ENCODE data around the gene FAM241A.
"Not testable (repeated sequence)": the region's sequence is repeated elsewhere in the genome, so short reads cannot be mapped to it uniquely, and the experiment has no call there.

FAM241A gene

DNA sequence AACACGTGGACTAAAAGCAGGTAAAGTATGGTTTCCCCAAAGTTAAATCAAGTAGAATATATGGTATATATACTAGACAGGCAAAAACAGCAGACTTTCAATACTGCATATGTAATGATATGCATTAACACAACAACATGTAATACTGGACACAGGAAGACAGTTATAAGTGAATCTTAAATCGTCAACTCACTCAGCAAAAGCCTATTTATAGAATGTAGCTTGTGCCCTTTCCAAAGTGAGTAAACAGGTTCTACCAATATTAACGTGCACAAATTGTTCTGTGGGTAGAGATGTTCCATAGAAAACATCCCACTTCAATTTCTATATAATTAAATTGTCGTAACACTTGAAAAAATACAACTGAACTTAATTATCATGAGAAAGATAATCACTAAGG, 30.6 kb downstream of the FAM241A start:
- Histone ChIP-seq H3K27me3 (ENCODE audit: insufficient read depth, poor library complexity, severe bottlenecking) (no peaks in the 10 kb centered on the region), H3K4me3 (replicated peaks; ENCODE audit: insufficient read depth, low read length) (no peak overlapping the region), H3K27ac (replicated peaks) (no peak overlapping the region)
- TF ChIP-seq GABPA (IDR thresholded peaks at IDR 0.05; ENCODE audit: low read depth) = no peak
- TF ChIP-seq SPI1 (IDR thresholded peaks at IDR 0.05; ENCODE audit: borderline replicate concordance, low read depth) = no peak
- no peak for TF ChIP-seq CTCF (IDR thresholded peaks at IDR 0.05; ENCODE audit: insufficient read depth, low read length)
- no peak for TF ChIP-seq REST (IDR thresholded peaks at IDR 0.05; ENCODE audit: insufficient replicate concordance, low read depth)
- no peak for TF ChIP-seq POLR2AphosphoS5 (IDR thresholded peaks at IDR 0.05; ENCODE audit: low read depth)
- no peak for DNase-seq (ENCODE audit: low read depth in 1 of 2, low spot score in 1 of 2)

DNA sequence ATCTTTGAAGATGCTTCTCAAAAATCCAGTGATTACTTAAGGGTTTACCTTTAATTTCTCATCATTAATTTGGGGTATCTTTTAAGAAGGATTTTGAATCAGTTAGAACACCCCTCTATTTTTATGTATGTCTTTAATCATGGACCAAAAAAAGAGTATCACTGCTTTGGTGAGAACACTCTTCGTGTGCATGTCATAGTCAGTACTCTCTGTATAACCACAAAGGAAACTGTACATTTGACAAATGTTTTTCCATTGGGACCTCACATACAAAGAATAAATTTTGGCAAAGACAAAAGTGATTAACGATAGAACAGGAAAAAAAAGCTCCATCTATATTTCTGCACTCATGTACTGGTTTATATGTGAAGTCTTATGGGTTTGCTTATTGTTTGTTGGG, 31.3 kb downstream of the FAM241A start:
- TF ChIP-seq SPI1 (IDR thresholded peaks at IDR 0.05; ENCODE audit: borderline replicate concordance, low read depth) = no peak
- no peak for TF ChIP-seq POLR2AphosphoS5 (IDR thresholded peaks at IDR 0.05; ENCODE audit: low read depth)
- no peak for TF ChIP-seq CTCF (IDR thresholded peaks at IDR 0.05; ENCODE audit: insufficient read depth, low read length)
- no peak for TF ChIP-seq REST (IDR thresholded peaks at IDR 0.05; ENCODE audit: insufficient replicate concordance, low read depth)
- no peak for TF ChIP-seq GABPA (IDR thresholded peaks at IDR 0.05; ENCODE audit: low read depth)
- H3K4me3 ChIP-seq (replicated peaks; ENCODE audit: insufficient read depth, low read length) = no peak overlapping the region
- DNase-seq (ENCODE audit: low read depth in 1 of 2, low spot score in 1 of 2) = no peak
- H3K27ac ChIP-seq (replicated peaks) = no peak overlapping the region
- no peaks in the 10 kb centered on the region for H3K27me3 ChIP-seq (ENCODE audit: insufficient read depth, poor library complexity, severe bottlenecking)

- H3K27me3 ChIP-seq (ENCODE audit: insufficient read depth, poor library complexity, severe bottlenecking); H3K4me3 ChIP-seq (replicated peaks; ENCODE audit: insufficient read depth, low read length); H3K27ac ChIP-seq (replicated peaks); DNase-seq (ENCODE audit: low read depth in 1 of 2, low spot score in 1 of 2): not testable (repeated sequence)
Measured at GRCh38 chr4:112178741-112179140, 33.5 kb downstream of the FAM241A start.

GRCh38 chr4:112181358-112182000, 36.2 kb downstream of the FAM241A start:
- DNase-seq (ENCODE audit: low read depth in 1 of 2, low spot score in 1 of 2) = no peak
- Histone ChIP-seq H3K27ac (replicated peaks) (no peak overlapping the region), H3K27me3 (ENCODE audit: insufficient read depth, poor library complexity, severe bottlenecking) (no peaks in the 10 kb centered on the region), H3K4me3 (replicated peaks; ENCODE audit: insufficient read depth, low read length) (no peak overlapping the region)
- no peak for TF ChIP-seq REST (IDR thresholded peaks at IDR 0.05; ENCODE audit: insufficient replicate concordance, low read depth)
- TF ChIP-seq GABPA (IDR thresholded peaks at IDR 0.05; ENCODE audit: low read depth) = no peak
